T follicular helper cell (primary cell): ENCODE data around the gene CDYL2.
A peak's percentile ranks its signal among the peaks of the same experiment; 100 is the strongest.

Experiments used
- DNase-seq: peaks from one replicate; pipeline ENCODE4 v3.0.0-alpha.2; 2020; ENCODE audit warnings: low read depth

Gene CDYL2

GRCh38 chr16:80592273-80592672 is 212.1 kb downstream of the CDYL2 start:
- no peak for DNase-seq

GRCh38 chr16:80591071-80591915 is 213.1 kb downstream of the CDYL2 start:
- no peak for DNase-seq

GRCh38 chr16:80587071-80587470 is 217.3 kb downstream of the CDYL2 start:
- DNase-seq = no peak

GRCh38 chr16:80586476-80586875 is 217.9 kb downstream of the CDYL2 start:
- no peak for DNase-seq

- no peak for DNase-seq
These were observed 218.6 kb downstream of the CDYL2 start for GRCh38 chr16:80585764-80586163.

- no peak for DNase-seq
These were observed 220.9 kb downstream of the CDYL2 start for GRCh38 chr16:80583466-80583865.

- peak; percentile 30 for DNase-seq
These were observed 224.1 kb downstream of the CDYL2 start for GRCh38 chr16:80580109-80580832.

GRCh38 chr16:80577485-80578280 is 226.7 kb downstream of the CDYL2 start:
- no peak for DNase-seq

- DNase-seq = no peak
These were observed 228.0 kb downstream of the CDYL2 start for GRCh38 chr16:80576343-80576912.

GRCh38 chr16:80573700-80574120 is 230.7 kb downstream of the CDYL2 start:
- DNase-seq = no peak

- DNase-seq = no peak
These were observed 234.3 kb downstream of the CDYL2 start for GRCh38 chr16:80570106-80570478.

GRCh38 chr16:80569440-80570105 is 234.8 kb downstream of the CDYL2 start:
- DNase-seq = peak; percentile 21

- no peak for DNase-seq
These were observed 240.0 kb downstream of the CDYL2 start for GRCh38 chr16:80564394-80564793.

GRCh38 chr16:80563066-80563465 is 241.3 kb downstream of the CDYL2 start:
- no peak for DNase-seq

GRCh38 chr16:80559369-80559768 is 245.0 kb downstream of the CDYL2 start:
- DNase-seq = no peak

- DNase-seq = no peak
These were observed 247.4 kb downstream of the CDYL2 start for GRCh38 chr16:80557037-80557436.

- no peak for DNase-seq
These were observed 247.9 kb downstream of the CDYL2 start for GRCh38 chr16:80556481-80556880.

- DNase-seq = no peak
These were observed 250.4 kb downstream of the CDYL2 start for GRCh38 chr16:80554033-80554432.

- no peak for DNase-seq
These were observed 252.1 kb downstream of the CDYL2 start for GRCh38 chr16:80552277-80552676.
